Common myeloid progenitor, CD34-positive (primary cell): ENCODE data around the gene CLMN. TPM values are rescaled to one million over a fixed set of nuclear protein-coding genes. Genes with fewer than 3 reads are reported as not detected.

Source experiments
- CTCF ChIA-PET: fragments of 350-600 bp; sonication (Branson Sonifier 250); formaldehyde crosslinking; loops from one replicate; lab custom pipeline; 2021; ENCODE audit warnings: antibody characterized with exemption; lab: Charles Lee
- POLR2A ChIA-PET: fragments of 350-600 bp; sonication (Branson Sonifier 250); formaldehyde crosslinking; loops from one replicate; lab custom pipeline; 2021; ENCODE audit warnings: antibody characterized with exemption; lab: Charles Lee
- DNase-seq, 3 donors: peaks; one replicate each; pipeline versions ENCODE4 v3.0.0 to v3.0.0-alpha.2; 2013
- H3K27ac ChIP-seq, 2 experiments: 1 replicate in 1 of 2; 2 replicates in 1 of 2; pipeline ENCODE4 v1.7.0; 2013; ENCODE audit warnings: inconsistent platforms in 2 of 2, low read length in 2 of 2, mild to moderate bottlenecking in 2 of 2, low read depth in 1 of 2, moderate library complexity in 1 of 2; ENCODE audit not compliant: severe bottlenecking in 2 of 2, insufficient read depth in 1 of 2, poor library complexity in 1 of 2
- H3K27me3 ChIP-seq, 5 experiments: replicated peaks in 2 of 5; 1 replicate in 3 of 5; 2 replicates in 2 of 5; pipeline versions ENCODE4 v1.6.1 to v1.7.0; 2013; ENCODE audit warnings: low read length in 4 of 5, mild to moderate bottlenecking in 2 of 5, moderate library complexity in 2 of 5, inconsistent platforms in 1 of 5; ENCODE audit not compliant: insufficient read depth in 5 of 5, control insufficient read depth in 4 of 5
- H3K36me3 ChIP-seq, 4 experiments: 1 replicate in 2 of 4; 2 replicates in 2 of 4; pipeline versions ENCODE4 v1.6.1 to v1.7.0; 2013; ENCODE audit warnings: low read length in 3 of 4, control low read depth in 1 of 4, mild to moderate bottlenecking in 1 of 4; ENCODE audit not compliant: control insufficient read depth in 4 of 4, insufficient read depth in 4 of 4
- H3K4me1 ChIP-seq, 4 experiments: 1 replicate in 3 of 4; 2 replicates in 1 of 4; pipeline versions ENCODE4 v1.6.1 to v1.7.1; 2013; ENCODE audit warnings: low read length in 3 of 4, mild to moderate bottlenecking in 3 of 4, control low read depth in 1 of 4, inconsistent platforms in 1 of 4, moderate library complexity in 1 of 4; ENCODE audit not compliant: control insufficient read depth in 4 of 4, insufficient read depth in 4 of 4; ENCODE audit errors: control extremely low read depth in 1 of 4
- H3K4me3 ChIP-seq, 7 experiments: 1 replicate in 4 of 7; 2 replicates in 3 of 7; pipeline versions ENCODE4 v1.5.1 to v1.7.0; 2013; ENCODE audit warnings: mild to moderate bottlenecking in 7 of 7, low read length in 6 of 7, moderate library complexity in 6 of 7, inconsistent platforms in 2 of 7, low read depth in 2 of 7, control low read depth in 1 of 7; ENCODE audit not compliant: insufficient read depth in 4 of 7, control insufficient read depth in 1 of 7; ENCODE audit errors: extremely low read depth in 1 of 7
- H3K9me3 ChIP-seq, 5 experiments: 1 replicate in 4 of 5; 2 replicates in 1 of 5; pipeline versions ENCODE4 v1.6.1 to v1.7.1; 2013; ENCODE audit warnings: low read length in 4 of 5, mild to moderate bottlenecking in 2 of 5, inconsistent platforms in 1 of 5, low read depth in 1 of 5, moderate library complexity in 1 of 5; ENCODE audit not compliant: control insufficient read depth in 4 of 5, insufficient read depth in 2 of 5; ENCODE audit errors: control extremely low read depth in 1 of 5
- WGBS: methylation state at CpG from one replicate; pipeline ENCODE4 v1.1.5; 2013; ENCODE audit not compliant: insufficient coverage; 5-methylcytosine and 5-hydroxymethylcytosine counted together
- polyA plus RNA-seq: library from polyadenylated mRNA; unstranded; fragments of 120-200 nt; gene quantifications from one replicate; pipeline ENCODE4 v1.2.1, GENCODE V29; 2013

CLMN gene, protein sequence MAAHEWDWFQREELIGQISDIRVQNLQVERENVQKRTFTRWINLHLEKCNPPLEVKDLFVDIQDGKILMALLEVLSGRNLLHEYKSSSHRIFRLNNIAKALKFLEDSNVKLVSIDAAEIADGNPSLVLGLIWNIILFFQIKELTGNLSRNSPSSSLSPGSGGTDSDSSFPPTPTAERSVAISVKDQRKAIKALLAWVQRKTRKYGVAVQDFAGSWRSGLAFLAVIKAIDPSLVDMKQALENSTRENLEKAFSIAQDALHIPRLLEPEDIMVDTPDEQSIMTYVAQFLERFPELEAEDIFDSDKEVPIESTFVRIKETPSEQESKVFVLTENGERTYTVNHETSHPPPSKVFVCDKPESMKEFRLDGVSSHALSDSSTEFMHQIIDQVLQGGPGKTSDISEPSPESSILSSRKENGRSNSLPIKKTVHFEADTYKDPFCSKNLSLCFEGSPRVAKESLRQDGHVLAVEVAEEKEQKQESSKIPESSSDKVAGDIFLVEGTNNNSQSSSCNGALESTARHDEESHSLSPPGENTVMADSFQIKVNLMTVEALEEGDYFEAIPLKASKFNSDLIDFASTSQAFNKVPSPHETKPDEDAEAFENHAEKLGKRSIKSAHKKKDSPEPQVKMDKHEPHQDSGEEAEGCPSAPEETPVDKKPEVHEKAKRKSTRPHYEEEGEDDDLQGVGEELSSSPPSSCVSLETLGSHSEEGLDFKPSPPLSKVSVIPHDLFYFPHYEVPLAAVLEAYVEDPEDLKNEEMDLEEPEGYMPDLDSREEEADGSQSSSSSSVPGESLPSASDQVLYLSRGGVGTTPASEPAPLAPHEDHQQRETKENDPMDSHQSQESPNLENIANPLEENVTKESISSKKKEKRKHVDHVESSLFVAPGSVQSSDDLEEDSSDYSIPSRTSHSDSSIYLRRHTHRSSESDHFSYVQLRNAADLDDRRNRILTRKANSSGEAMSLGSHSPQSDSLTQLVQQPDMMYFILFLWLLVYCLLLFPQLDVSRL
- 5.9 TPM for polyA plus RNA-seq

GRCh38 chr14:95319312-95320077, at the start of gene CLMN:
TSS of gene CLMN (minus strand) at chr14:95319908. CDS start at chr14:95319792, 116 bp downstream.
- POLR2A ChIA-PET, result interaction anchor here (0.6 kb wide), 1 partner anchor 88 kb away, joined by 3 read pairs; no protein-coding TSS in a partner anchor
- H3K27ac ChIP-seq, result no peak within 1 kb of the TSS
- 0% methylated on average over 30 of the region's 98 CpGs for WGBS

GRCh38 chr14:95365401-95365800, 45.7 kb upstream of the CLMN start:
- H3K4me3 ChIP-seq, result no peak overlapping the region
- WGBS, result no CpG with 5 or more reads among the region's 2 CpGs
- ChIA-PET POLR2A (interaction anchor here (0.6 kb wide), 1 partner anchor 181 kb away, joined by 3 read pairs; no protein-coding TSS in a partner anchor), CTCF (no interaction called here)
- no peaks in the 10 kb centered on the region for H3K9me3 ChIP-seq
- no peaks in the 10 kb centered on the region for H3K36me3 ChIP-seq
- no peak for DNase-seq
- H3K4me1 ChIP-seq, result peaks cover under 1 to 14% (median 7%) of the 10 kb centered on the region in 4 experiments
- H3K27me3 ChIP-seq, result peaks cover 2 to 31% (median 18%) of the 10 kb centered on the region in 5 experiments
- H3K27ac ChIP-seq, result no peak overlapping the region

More at GRCh38 chr14:95319312-95320077, at the start of gene CLMN:
- DNase-seq, result peak; percentile 65 to 95 (median 90)
- Histone ChIP-seq H3K4me1 (peaks cover 0 to 16% (median 13%) of the 10 kb centered on the region in 4 experiments), H3K4me3 (peak within 1 kb of the TSS; percentile 51 to 81 (median 59)), H3K9me3 (no peaks in the 10 kb centered on the region), H3K36me3 (no peaks in the 10 kb centered on the region), H3K27me3 (peaks cover 0 to 36% (median 3%) of the 10 kb centered on the region in 5 experiments)
- CTCF ChIA-PET, result interaction anchor here (0.5 to 1.4 kb wide), 2 partner anchors 27 to 59 kb away, joined by 3 to 4 read pairs; no protein-coding TSS in a partner anchor

DNA sequence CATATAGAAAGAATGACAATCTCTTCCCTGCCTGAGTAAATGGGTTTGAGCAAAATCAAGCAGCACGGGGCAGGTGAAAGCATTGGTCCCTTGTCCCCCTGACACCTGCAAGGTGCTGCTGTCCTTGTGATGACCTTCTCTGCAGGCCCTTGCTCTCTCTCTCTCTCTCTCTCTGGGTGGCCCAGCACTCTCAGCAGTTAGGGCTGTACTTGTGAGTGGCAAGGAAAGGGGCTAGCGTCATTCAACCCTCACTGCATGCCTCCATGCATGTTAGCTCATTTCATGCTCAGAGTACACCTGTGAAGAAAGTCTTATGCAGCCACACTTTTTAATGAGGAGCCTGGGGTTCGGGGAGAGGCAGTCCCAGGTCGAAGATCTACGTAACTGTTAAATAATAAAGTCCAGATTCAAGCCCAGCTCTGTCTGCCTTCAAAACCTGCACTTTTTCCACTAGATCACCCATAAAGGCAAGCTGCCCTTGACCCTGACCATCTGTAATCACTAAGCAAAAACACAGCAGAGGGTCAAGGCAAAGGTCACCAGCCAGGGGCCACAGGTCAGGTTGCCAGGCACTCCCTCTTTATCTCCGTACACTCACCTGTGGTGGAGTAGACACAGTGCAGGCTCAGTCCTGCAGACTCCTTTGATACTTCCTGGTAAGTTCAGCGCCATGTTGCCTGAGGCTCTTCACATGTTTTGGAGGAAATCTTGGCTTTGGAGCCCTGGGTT, 44.9 kb upstream of the CLMN start:
- Histone ChIP-seq H3K9me3 (no peaks in the 10 kb centered on the region), H3K27ac (no peak overlapping the region), H3K4me1 (peaks cover 0 to 10% (median 4%) of the 10 kb centered on the region in 4 experiments), H3K27me3 (peaks cover 2 to 39% (median 23%) of the 10 kb centered on the region in 5 experiments), H3K4me3 (no peak overlapping the region), H3K36me3 (no peaks in the 10 kb centered on the region)
- 97% methylated on average over 5 of the region's 7 CpGs for WGBS
- POLR2A ChIA-PET, result no interaction called here
- CTCF ChIA-PET, result no interaction called here
- no peak for DNase-seq

- peaks cover 4 to 43% (median 27%) of the 10 kb centered on the region in 5 experiments for H3K27me3 ChIP-seq
- no peak overlapping the region for H3K27ac ChIP-seq
- H3K36me3 ChIP-seq, result no peaks in the 10 kb centered on the region
- H3K4me1 ChIP-seq, result peaks cover 0 to 10% (median 3%) of the 10 kb centered on the region in 4 experiments
- H3K4me3 ChIP-seq, result no peak overlapping the region
- no peaks in the 10 kb centered on the region for H3K9me3 ChIP-seq
- ChIA-PET CTCF (no interaction called here), POLR2A (no interaction called here)
- DNase-seq, result no peak
- 77% methylated on average over 10 of the region's 11 CpGs for WGBS
Observed at GRCh38 chr14:95363468-95363954, 43.8 kb upstream of the CLMN start.

DNA sequence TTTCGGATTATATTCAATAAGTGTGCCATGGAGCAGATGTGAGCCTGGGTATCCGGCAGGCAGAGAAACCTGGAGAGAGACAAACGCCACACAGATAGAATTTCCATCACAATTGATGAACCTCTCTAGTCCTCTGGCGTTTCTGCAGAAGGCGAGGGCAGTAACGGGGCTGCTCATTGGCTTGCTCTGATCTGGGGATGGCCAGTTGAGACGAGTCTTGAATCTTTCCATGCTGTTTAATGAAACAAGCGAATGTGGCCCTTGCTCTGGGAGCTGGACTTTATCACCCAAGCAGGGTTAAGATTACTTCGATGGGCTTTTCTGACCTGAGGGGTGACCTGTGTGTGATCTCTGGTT, 42.4 kb upstream of the CLMN start:
- Histone ChIP-seq H3K27me3 (peaks cover 4 to 43% (median 34%) of the 10 kb centered on the region in 5 experiments), H3K4me1 (peaks cover 0 to 10% (median 3%) of the 10 kb centered on the region in 4 experiments), H3K9me3 (no peaks in the 10 kb centered on the region), H3K4me3 (no peak overlapping the region), H3K27ac (no peak overlapping the region), H3K36me3 (no peaks in the 10 kb centered on the region)
- POLR2A ChIA-PET, result no interaction called here
- DNase-seq, result no peak
- WGBS, result 73% methylated on average over 9 of the region's 9 CpGs
- CTCF ChIA-PET, result interaction anchor here (0.7 to 2.5 kb wide), 7 partner anchors 10 to 133 kb away, joined by 3 to 8 read pairs (median 3); no protein-coding TSS in a partner anchor
